GM12878 (cell line): ENCODE results near the gene AKR1C4.

Source experiments
- BCL3 ChIP-seq: IDR thresholded peaks from 2 replicates; pipeline ENCODE4 v1.6.1; 2011; ENCODE audit warnings: borderline replicate concordance, low read depth, mild to moderate bottlenecking, moderate library complexity, low read length; ENCODE audit not compliant: insufficient read depth, poor library complexity, severe bottlenecking
- CTCF ChIP-seq, 3 experiments: IDR thresholded peaks in 2 of 3; conservative IDR thresholded peaks in 1 of 3; 2 replicates each; pipeline ENCODE4 v1.5.1; 2011; ENCODE audit warnings: low read depth in 3 of 3, low read length in 3 of 3, mild to moderate bottlenecking in 3 of 3, control low read depth in 2 of 3, moderate library complexity in 2 of 3, inconsistent platforms in 1 of 3, mixed read lengths in 1 of 3; ENCODE audit not compliant: control insufficient read depth in 2 of 3, insufficient read depth in 1 of 3; ENCODE audit errors: extremely low read depth in 1 of 3
- MTA3 ChIP-seq: IDR thresholded peaks from 2 replicates; pipeline ENCODE4 v1.6.1; 2012; ENCODE audit warnings: low read length, inconsistent platforms, borderline replicate concordance
- POLR2AphosphoS5 ChIP-seq: IDR thresholded peaks from 2 replicates; pipeline ENCODE4 v1.6.1; 2011; ENCODE audit warnings: mild to moderate bottlenecking, low read length, inconsistent platforms
- RAD21 ChIP-seq: IDR thresholded peaks from 2 replicates; pipeline ENCODE4 v1.6.1; 2011; ENCODE audit warnings: mild to moderate bottlenecking, low read depth, low read length, moderate library complexity; ENCODE audit not compliant: insufficient read depth

GRCh38 chr10:5243521-5243987 lies 46.9 kb downstream of the AKR1C4 start:
- TF ChIP-seq RAD21: no peak
- TF ChIP-seq POLR2AphosphoS5: no peak
- TF ChIP-seq CTCF (IDR thresholded peaks at IDR 0.05 in 2 of 3, conservative IDR thresholded peaks at IDR 0.05 in 1 of 3; ENCODE audit: control insufficient read depth in 2 of 3, extremely low read depth in 1 of 3, insufficient read depth in 1 of 3, low read depth in 3 of 3, low read length in 3 of 3): no peak
- no peak for TF ChIP-seq BCL3
- no peak for TF ChIP-seq MTA3
